ENCODE data around the gene LRP1.

LRP1 gene

GRCh38 chr12:57213763-57214397, 85.6 kb downstream of the LRP1 start:
- no peak for DNase-seq

- peak; percentile 43 to 55 for DNase-seq
Measured at GRCh38 chr12:57214398-57214781, 86.1 kb downstream of the LRP1 start.

- DNase-seq = no peak
Measured at GRCh38 chr12:57215065-57215464, 86.8 kb downstream of the LRP1 start.

- no peak for DNase-seq
Measured at GRCh38 chr12:57215668-57216013, 87.4 kb downstream of the LRP1 start.

- DNase-seq = no peak
Measured at GRCh38 chr12:57216014-57216911, 88.0 kb downstream of the LRP1 start, which contains the start of gene NXPH4. Gene NXPH4, plus strand, starts transcription at chr12:57216794. Its CDS starts 176 bp downstream, at chr12:57216970.

GRCh38 chr12:57216921-57217879, 88.9 kb downstream of the LRP1 start:
- DNase-seq = peak in 1 of 2 donors; percentile 21

GRCh38 chr12:57218030-57218853, 90.0 kb downstream of the LRP1 start:
- no peak for DNase-seq

GRCh38 chr12:57219205-57219992, 91.1 kb downstream of the LRP1 start:
- no peak for DNase-seq

- DNase-seq = no peak
Measured at GRCh38 chr12:57219993-57220754, 91.9 kb downstream of the LRP1 start.

GRCh38 chr12:57220770-57221168, 92.5 kb downstream of the LRP1 start:
- DNase-seq = no peak

- DNase-seq = no peak
Measured at GRCh38 chr12:57221169-57221917, 93.1 kb downstream of the LRP1 start.

GRCh38 chr12:57222286-57223190, 94.3 kb downstream of the LRP1 start:
- DNase-seq = no peak

- no peak for DNase-seq
Measured at GRCh38 chr12:57223191-57224165, 95.2 kb downstream of the LRP1 start.

- no peak for DNase-seq
Measured at GRCh38 chr12:57224278-57224972, 96.1 kb downstream of the LRP1 start.

GRCh38 chr12:57224973-57225679, 96.8 kb downstream of the LRP1 start:
- DNase-seq = peak; percentile 75 to 77

GRCh38 chr12:57225680-57226210, 97.5 kb downstream of the LRP1 start:
- DNase-seq = no peak
